Gastrocnemius medialis (tissue), 4 donors: Measurements from ENCODE around the gene RYR3. TPM values are rescaled to one million over a fixed set of nuclear protein-coding genes. Genes with fewer than 3 reads are reported as not detected.

Source experiments
- ATAC-seq, 2 donors: fragments of 150-250 bp; one replicate each; pipeline ENCODE4 v1.9.1; 2016
- DNase-seq, 2 donors: peaks; one replicate each; pipeline ENCODE4 v3.0.0-alpha.2; 2019
- H3K27ac ChIP-seq, 4 donors: fragments of 200-600 bp; sonication (generic); 1 replicate in 1 of 4; 2 replicates in 3 of 4; pipeline ENCODE4 v1.5.1; 2016 to 2018; ENCODE audit warnings: mild to moderate bottlenecking in 2 of 4, moderate library complexity in 1 of 4
- H3K27me3 ChIP-seq, 3 donors: fragments of 200-600 bp; sonication (generic) in 2 of 3; 1 replicate in 1 of 3; 2 replicates in 2 of 3; pipeline versions ENCODE4 v1.5.1 to v1.6.0; 2016 to 2019; ENCODE audit warnings: mild to moderate bottlenecking in 1 of 3, moderate library complexity in 1 of 3
- H3K36me3 ChIP-seq, 2 donors: fragments of 200-600 bp; sonication (generic) in 1 of 2; one replicate each; pipeline ENCODE4 v1.5.1; 2017 to 2018
- H3K4me1 ChIP-seq, 2 donors: fragments of 200-600 bp; sonication (generic) in 1 of 2; one replicate each; pipeline ENCODE4 v1.5.1; 2016 to 2017; ENCODE audit warnings: mild to moderate bottlenecking in 2 of 2
- H3K4me3 ChIP-seq, 4 donors: fragments of 200-600 bp; sonication (generic) in 3 of 4; 1 replicate in 1 of 4; 2 replicates in 3 of 4; pipeline ENCODE4 v1.5.1; 2016 to 2019; ENCODE audit warnings: mild to moderate bottlenecking in 2 of 4
- H3K9me3 ChIP-seq, 3 donors: fragments of 200-600 bp; sonication (generic) in 2 of 3; 1 replicate in 1 of 3; 2 replicates in 2 of 3; pipeline ENCODE4 v1.5.1; 2016 to 2019
- POLR2A ChIP-seq, 2 donors: fragments of 450-650 bp; IDR thresholded peaks; one replicate each; pipeline ENCODE4 v1.6.1; 2017; ENCODE audit warnings: antibody characterized with exemption in 2 of 2, mild to moderate bottlenecking in 2 of 2, moderate library complexity in 2 of 2
- in situ Hi-C, 4 donors: fragments of 200-750 bp; cut with MboI; loops; one replicate each; pipeline versions ENCODE4 v1.15.0 to v1.8.0; 2017; ENCODE audit warnings: low sequenced_read_pairs in 4 of 4
- intact Hi-C: fragments of 100-400 bp; cut with DNase I; formaldehyde crosslinking; loops from one replicate; pipeline ENCODE4 v1.15.1; 2023; ENCODE audit warnings: low total_unique reads
- total RNA-seq, 4 donors: library from RNA; depleted of rRNA; stranded (reverse); fragments of >200 nt; gene quantifications; one replicate each; pipeline versions ENCODE4 v1.1.0 to v1.2.3, GENCODE V29; 2016
- TF ChIP-seq, protein P1 (sequence below), 5 experiments: fragments of 450-650 bp in 3 of 5; fragments of 200-600 bp in 2 of 5; sonication (generic) in 2 of 5; IDR thresholded peaks in 4 of 5; conservative IDR thresholded peaks in 1 of 5; 1 replicate in 4 of 5; 2 replicates in 1 of 5; pipeline ENCODE4 v1.5.1; 2016 to 2019; ENCODE audit warnings: antibody characterized with exemption in 5 of 5, mild to moderate bottlenecking in 3 of 5, moderate library complexity in 3 of 5

The RYR3 gene
- total RNA-seq, 4 donors from 2014 or later: 7.6 to 30.9 (median 20.6) TPM

DNA sequence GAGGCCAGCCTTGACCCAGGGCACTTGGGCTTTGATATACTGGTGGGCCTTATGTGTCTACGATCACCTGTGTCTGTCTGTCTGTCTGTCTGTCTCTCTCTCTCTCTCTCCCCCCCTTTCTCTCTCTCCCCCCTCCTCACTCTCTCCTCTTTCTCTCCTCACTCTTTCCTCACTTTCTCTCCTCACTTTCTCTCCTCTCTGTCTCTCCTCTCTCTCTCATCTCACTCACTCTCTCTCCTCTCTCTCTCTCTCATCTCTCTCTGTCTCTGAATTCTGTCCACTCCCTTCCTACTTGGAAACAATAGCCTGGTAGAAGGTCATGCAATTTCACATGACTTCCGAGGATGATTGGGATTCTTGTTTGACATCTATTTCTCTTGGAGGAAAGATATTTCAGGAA lies 388.4 kb downstream of the RYR3 start:
- TF ChIP-seq, protein P1, sequence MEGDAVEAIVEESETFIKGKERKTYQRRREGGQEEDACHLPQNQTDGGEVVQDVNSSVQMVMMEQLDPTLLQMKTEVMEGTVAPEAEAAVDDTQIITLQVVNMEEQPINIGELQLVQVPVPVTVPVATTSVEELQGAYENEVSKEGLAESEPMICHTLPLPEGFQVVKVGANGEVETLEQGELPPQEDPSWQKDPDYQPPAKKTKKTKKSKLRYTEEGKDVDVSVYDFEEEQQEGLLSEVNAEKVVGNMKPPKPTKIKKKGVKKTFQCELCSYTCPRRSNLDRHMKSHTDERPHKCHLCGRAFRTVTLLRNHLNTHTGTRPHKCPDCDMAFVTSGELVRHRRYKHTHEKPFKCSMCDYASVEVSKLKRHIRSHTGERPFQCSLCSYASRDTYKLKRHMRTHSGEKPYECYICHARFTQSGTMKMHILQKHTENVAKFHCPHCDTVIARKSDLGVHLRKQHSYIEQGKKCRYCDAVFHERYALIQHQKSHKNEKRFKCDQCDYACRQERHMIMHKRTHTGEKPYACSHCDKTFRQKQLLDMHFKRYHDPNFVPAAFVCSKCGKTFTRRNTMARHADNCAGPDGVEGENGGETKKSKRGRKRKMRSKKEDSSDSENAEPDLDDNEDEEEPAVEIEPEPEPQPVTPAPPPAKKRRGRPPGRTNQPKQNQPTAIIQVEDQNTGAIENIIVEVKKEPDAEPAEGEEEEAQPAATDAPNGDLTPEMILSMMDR (IDR thresholded peaks at IDR 0.05 in 4 of 5, conservative IDR thresholded peaks at IDR 0.05 in 1 of 5): no peak
- no peak for TF ChIP-seq POLR2A (IDR thresholded peaks at IDR 0.05)
- Histone ChIP-seq H3K4me1 (peaks cover 6 to 12% of the 10 kb centered on the region in 2 donors), H3K27me3 (no peaks in the 10 kb centered on the region), H3K27ac (no peak overlapping the region), H3K9me3 (no peaks in the 10 kb centered on the region), H3K4me3 (no peak overlapping the region), H3K36me3 (no peaks in the 10 kb centered on the region)
- ATAC-seq (no peak), DNase-seq (no peak)
- intact Hi-C loops: no loop called here
- in situ Hi-C loops: loop anchor here in 3 of 4 donors (5.0 to 25.0 kb wide), 3 partner anchors 404 to 612 kb away; no protein-coding TSS in a partner anchor

DNA sequence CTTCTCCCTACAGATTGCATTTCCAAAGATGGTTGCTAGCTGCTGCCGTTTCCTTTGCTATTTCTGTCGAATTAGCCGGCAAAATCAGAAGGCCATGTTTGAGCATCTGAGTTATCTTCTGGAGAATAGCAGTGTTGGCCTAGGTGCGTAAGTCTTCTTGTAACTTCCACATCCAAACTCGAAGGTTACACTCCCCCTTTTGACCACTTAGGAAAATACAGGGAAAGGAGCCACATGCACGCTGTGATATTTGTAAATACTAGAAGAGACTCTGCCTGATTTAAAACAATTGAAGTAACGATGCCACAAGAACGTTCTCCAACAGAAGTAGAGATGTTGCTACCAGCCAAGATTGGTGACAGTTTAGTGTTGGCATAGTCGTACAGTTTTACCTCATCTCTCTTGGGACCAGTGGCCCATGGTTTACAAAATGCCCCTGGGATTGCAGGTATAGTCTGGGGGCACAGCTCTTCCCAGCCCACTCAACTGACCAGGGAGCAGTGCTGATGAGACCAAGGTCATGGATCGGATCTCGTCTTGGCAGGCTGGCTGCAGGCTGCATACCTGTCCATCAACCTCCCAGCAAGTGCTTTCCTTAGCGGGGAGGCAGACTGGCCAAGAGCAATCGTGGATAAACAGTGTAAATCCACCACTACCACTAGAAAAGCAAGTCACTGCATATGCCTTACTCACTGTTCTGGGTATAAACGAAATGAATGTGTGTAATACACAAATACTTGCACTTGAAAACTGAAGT lies 389.1 kb downstream of the RYR3 start:
- Histone ChIP-seq H3K9me3 (no peaks in the 10 kb centered on the region), H3K27ac (no peak overlapping the region), H3K4me1 (peaks cover 6 to 12% of the 10 kb centered on the region in 2 donors), H3K27me3 (no peaks in the 10 kb centered on the region), H3K36me3 (no peaks in the 10 kb centered on the region), H3K4me3 (no peak overlapping the region)
- no peak for TF ChIP-seq POLR2A (IDR thresholded peaks at IDR 0.05)
- TF ChIP-seq, protein P1 (IDR thresholded peaks at IDR 0.05 in 4 of 5, conservative IDR thresholded peaks at IDR 0.05 in 1 of 5): no peak
- no peak for DNase-seq
- ATAC-seq: peak in 1 of 2 donors; percentile 55
- in situ Hi-C loops: loop anchor here (5.0 to 25.0 kb wide), 5 partner anchors 403 to 615 kb away; no protein-coding TSS in a partner anchor
- intact Hi-C loops: loop anchor here (1.0 to 2.0 kb wide), 3 partner anchors 19 to 408 kb away; no protein-coding TSS in a partner anchor

DNA sequence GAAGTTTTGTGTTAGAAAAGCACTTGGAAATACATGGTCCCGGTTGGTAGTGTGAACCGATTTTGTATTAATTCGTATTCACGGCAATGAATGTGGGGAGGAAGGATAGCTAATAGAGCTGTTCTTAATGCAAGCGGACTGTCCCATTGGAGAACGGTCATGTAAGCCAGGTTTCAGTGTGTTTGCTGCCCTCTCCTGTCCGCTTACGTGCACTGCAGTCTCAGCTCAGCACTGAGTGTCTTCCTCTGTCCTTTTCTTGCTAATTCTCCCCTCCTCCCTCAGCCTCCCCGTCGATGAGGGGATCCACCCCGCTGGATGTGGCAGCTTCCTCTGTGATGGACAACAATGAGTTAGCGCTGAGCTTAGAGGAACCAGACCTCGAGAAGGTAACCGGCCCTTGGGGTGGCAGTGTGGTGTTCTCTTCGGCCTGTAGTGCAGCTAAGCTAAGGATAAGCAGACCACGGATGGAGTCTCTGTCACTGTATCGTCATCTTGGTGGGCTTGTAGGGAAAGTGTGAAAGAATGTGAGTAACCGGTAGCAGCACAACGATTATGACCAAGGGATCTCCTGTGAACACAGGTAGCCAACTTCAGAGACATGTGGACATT lies 390.0 kb downstream of the RYR3 start:
- TF ChIP-seq, protein P1 (IDR thresholded peaks at IDR 0.05 in 4 of 5, conservative IDR thresholded peaks at IDR 0.05 in 1 of 5): peak; percentile 71 to 88 (median 86)
- TF ChIP-seq POLR2A (IDR thresholded peaks at IDR 0.05): no peak
- H3K27ac ChIP-seq: no peak overlapping the region
- in situ Hi-C loops (loop anchor here in 2 of 4 donors (5.0 to 10.0 kb wide), 2 partner anchors 403 to 616 kb away; no protein-coding TSS in a partner anchor), intact Hi-C loops (loop anchor here (1.0 to 2.0 kb wide), 3 partner anchors 20 to 408 kb away; no protein-coding TSS in a partner anchor)
- no peaks in the 10 kb centered on the region for H3K36me3 ChIP-seq
- no peak overlapping the region for H3K4me3 ChIP-seq
- H3K4me1 ChIP-seq: peaks cover 6 to 12% of the 10 kb centered on the region in 2 donors
- H3K9me3 ChIP-seq: no peaks in the 10 kb centered on the region
- H3K27me3 ChIP-seq: no peaks in the 10 kb centered on the region
- peak; percentile 32 to 69 for DNase-seq
- ATAC-seq: peak; percentile 94 to 96

DNA sequence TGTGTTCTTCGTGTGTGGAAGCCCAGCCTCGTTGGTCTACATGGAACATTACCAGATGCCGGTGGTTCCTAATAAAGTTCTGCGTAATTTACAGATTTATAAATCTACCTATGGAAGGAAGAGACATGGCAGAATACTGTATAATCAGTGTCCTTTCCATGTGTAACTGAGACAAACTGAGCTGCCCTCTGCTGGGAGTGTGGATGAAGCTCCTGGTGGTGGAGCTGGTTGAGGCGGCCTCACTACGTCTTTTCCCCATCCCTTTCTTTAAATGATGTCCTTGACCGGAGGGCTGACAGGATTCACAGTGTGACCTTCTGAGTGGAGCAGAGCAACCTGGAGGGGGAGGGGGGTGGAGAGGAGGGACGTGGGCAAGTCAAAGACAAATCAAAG lies 390.5 kb downstream of the RYR3 start:
- in situ Hi-C loops: loop anchor here in 2 of 4 donors (5.0 to 10.0 kb wide), 2 partner anchors 404 to 616 kb away; no protein-coding TSS in a partner anchor

More for the DNA sequence above, 390.5 kb downstream of the RYR3 start:
- no peak for ATAC-seq
- no peak for TF ChIP-seq POLR2A (IDR thresholded peaks at IDR 0.05)
- TF ChIP-seq, protein P1 (IDR thresholded peaks at IDR 0.05 in 4 of 5, conservative IDR thresholded peaks at IDR 0.05 in 1 of 5): no peak
- intact Hi-C loops: loop anchor here (2.0 kb wide), 1 partner anchor 20 kb away; no protein-coding TSS in a partner anchor
- Histone ChIP-seq H3K27me3 (no peaks in the 10 kb centered on the region), H3K4me1 (peaks cover 6 to 12% of the 10 kb centered on the region in 2 donors), H3K9me3 (no peaks in the 10 kb centered on the region), H3K4me3 (no peak overlapping the region), H3K36me3 (no peaks in the 10 kb centered on the region), H3K27ac (no peak overlapping the region)
- no peak for DNase-seq
